ENCODE results near the gene RAET1G. TPM values are rescaled to one million over a fixed set of nuclear protein-coding genes. Genes with fewer than 3 reads are reported as not detected.

RAET1G gene
- total RNA-seq, 1 donor from 2014 or later: 0.58 TPM

GRCh38 chr6:149871182-149871581 lies 51.7 kb downstream of the RAET1G start:
- no peak for DNase-seq (ENCODE audit: extremely low read depth, low read depth, low spot score)

- DNase-seq (ENCODE audit: extremely low read depth, low read depth, low spot score): no peak
These were observed 53.5 kb downstream of the RAET1G start for GRCh38 chr6:149869275-149869892.

GRCh38 chr6:149867876-149868640 lies 54.9 kb downstream of the RAET1G start:
- no peak for DNase-seq (ENCODE audit: extremely low read depth, low read depth, low spot score)

Other genes with a start within 250 kb of the RAET1G start
- 18.6 and 32.1 TPM in 2 replicates for gene LATS1, start 205.0 kb downstream of the RAET1G start, total RNA-seq
- gene NUP43, start 176.6 kb downstream of the RAET1G start, total RNA-seq: 13.9 and 22.4 TPM in 2 replicates
- 94.4 and 101 TPM in 2 replicates for gene PCMT1, start 173.4 kb downstream of the RAET1G start, total RNA-seq
- 16.8 and 26.0 TPM in 2 replicates for gene LRP11, start 58.8 kb downstream of the RAET1G start, total RNA-seq
- 0.39 TPM in 1 of 2 replicates, not detected in the other for gene RAET1E, start 25.0 kb downstream of the RAET1G start, total RNA-seq
- 9.7 and 19.0 TPM in 2 replicates for gene ULBP2, start 18.9 kb upstream of the RAET1G start, total RNA-seq
- 3.3 and 4.1 TPM in 2 replicates for gene ULBP1, start 40.8 kb upstream of the RAET1G start, total RNA-seq
- not detected in 2 replicates for gene RAET1L, start 102.4 kb upstream of the RAET1G start, total RNA-seq
- gene ULBP3, start 146.0 kb upstream of the RAET1G start, total RNA-seq: 8.0 and 11.0 TPM in 2 replicates
- 1.6 and 3.0 TPM in 2 replicates for gene PPP1R14C, start 219.9 kb upstream of the RAET1G start, total RNA-seq

Data from glomerular endothelial cell (primary cell).